Mammary epithelial cell (primary cell): ENCODE results near the gene GOLGA6B.

Experiments
- CTCF ChIP-seq, 2 donors: IDR thresholded peaks in 1 of 2; conservative IDR thresholded peaks in 1 of 2; 2 replicates each; pipeline ENCODE4 v1.5.1; 2011 to 2012; ENCODE audit warnings: inconsistent platforms in 2 of 2, low read length in 2 of 2, mild to moderate bottlenecking in 2 of 2, control low read depth in 1 of 2, low read depth in 1 of 2; ENCODE audit not compliant: insufficient read depth in 1 of 2; ENCODE audit errors: extremely low read depth in 1 of 2
- EZH2 ChIP-seq: IDR thresholded peaks from 2 replicates; pipeline ENCODE4 v1.6.1; 2012; ENCODE audit warnings: low read length, inconsistent platforms, borderline replicate concordance

DNA sequence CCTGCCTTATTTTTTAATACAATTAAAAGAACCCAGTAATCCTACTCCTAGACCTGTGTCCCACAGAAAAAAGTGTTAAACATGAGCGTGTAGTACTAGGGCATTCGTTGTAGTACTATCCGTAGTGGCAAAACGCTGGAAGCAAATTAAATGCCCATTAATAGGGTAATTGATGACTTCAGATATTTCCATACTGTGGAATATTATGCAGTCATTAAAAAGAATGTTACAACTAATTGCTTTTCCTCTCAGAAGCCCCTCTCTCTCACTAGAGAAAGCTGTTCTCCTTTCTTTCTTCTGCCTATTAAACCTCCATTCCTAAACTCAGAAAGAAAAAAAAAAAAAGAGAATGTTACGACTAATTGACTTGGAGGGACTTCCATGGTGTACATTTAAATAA is 34.2 kb downstream of the GOLGA6B start:
- TF ChIP-seq CTCF (conservative IDR thresholded peaks at IDR 0.05 in 1 of 2, IDR thresholded peaks at IDR 0.05 in 1 of 2; ENCODE audit: extremely low read depth in 1 of 2, insufficient read depth in 1 of 2, low read depth in 1 of 2, low read length in 2 of 2) (no peak), EZH2 (no peak)
